ENCODE results near the gene ZSWIM5. TPM values are rescaled to one million over a fixed set of nuclear protein-coding genes. Genes with fewer than 3 reads are reported as not detected.
"Not testable (repeated sequence)": the region's sequence is repeated elsewhere in the genome, so short reads cannot be mapped to it uniquely, and the experiment has no call there.

ZSWIM5 gene
- total and polyA plus RNA-seq, 4 donors, result 0.67 to 2.9 (median 1.3) TPM

DNA sequence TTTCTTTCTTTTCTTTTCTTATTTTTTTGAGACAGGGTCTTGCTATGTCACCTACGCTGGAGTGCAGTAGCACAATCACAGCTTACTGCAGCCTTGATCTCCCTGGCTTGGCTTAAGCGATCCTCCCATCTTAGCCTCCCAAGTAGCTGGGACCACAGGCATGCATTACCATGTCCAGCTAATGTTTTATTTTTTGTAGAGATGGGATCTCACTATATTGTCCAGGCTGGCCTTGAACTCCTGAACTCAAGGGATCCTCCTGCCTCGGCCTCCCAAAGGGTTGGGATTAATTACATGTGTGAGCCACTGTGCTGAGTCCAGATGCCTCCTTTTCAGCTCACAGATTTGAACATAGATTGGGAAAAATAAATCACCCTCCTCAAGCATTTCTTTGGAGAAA lies 98.6 kb downstream of the ZSWIM5 start:
- no peaks in the 10 kb centered on the region for H3K27me3 ChIP-seq (ENCODE audit: control insufficient read depth in 4 of 4, insufficient read depth in 4 of 4, low read length in 3 of 4)
- WGBS, result 93% methylated on average over 3 of the region's 3 CpGs
- no peak overlapping the region for H3K27ac ChIP-seq (ENCODE audit: low read depth in 1 of 2, low read length in 2 of 2)
- no peak overlapping the region for H3K9ac ChIP-seq (ENCODE audit: low read depth in 1 of 2, low read length in 2 of 2)
- no peak for DNase-seq (ENCODE audit: low spot score)
- no peak overlapping the region for H3K4me3 ChIP-seq (ENCODE audit: low read depth in 1 of 3, low read length in 3 of 3)
- peaks cover 0 to 3% (median 0%) of the 10 kb centered on the region in 4 donors for H3K4me1 ChIP-seq (ENCODE audit: control insufficient read depth in 4 of 4, insufficient read depth in 4 of 4, low read length in 3 of 4)
- H3K36me3 ChIP-seq (ENCODE audit: control insufficient read depth in 4 of 4, insufficient read depth in 3 of 4, low read depth in 1 of 4, low read length in 3 of 4), result no peaks in the 10 kb centered on the region
- TF ChIP-seq FOXA2 (IDR thresholded peaks at IDR 0.05) (no peak), HNF4A (conservative IDR thresholded peaks at IDR 0.05) (no peak), ZBTB33 (IDR thresholded peaks at IDR 0.05) (no peak), EGR1 (IDR thresholded peaks at IDR 0.05; ENCODE audit: low read depth in 2 of 2) (no peak), FOXA1 (IDR thresholded peaks at IDR 0.05) (no peak), HNF4G (IDR thresholded peaks at IDR 0.05) (no peak), RAD21 (IDR thresholded peaks at IDR 0.05) (no peak)
- TF ChIP-seq, protein P1, sequence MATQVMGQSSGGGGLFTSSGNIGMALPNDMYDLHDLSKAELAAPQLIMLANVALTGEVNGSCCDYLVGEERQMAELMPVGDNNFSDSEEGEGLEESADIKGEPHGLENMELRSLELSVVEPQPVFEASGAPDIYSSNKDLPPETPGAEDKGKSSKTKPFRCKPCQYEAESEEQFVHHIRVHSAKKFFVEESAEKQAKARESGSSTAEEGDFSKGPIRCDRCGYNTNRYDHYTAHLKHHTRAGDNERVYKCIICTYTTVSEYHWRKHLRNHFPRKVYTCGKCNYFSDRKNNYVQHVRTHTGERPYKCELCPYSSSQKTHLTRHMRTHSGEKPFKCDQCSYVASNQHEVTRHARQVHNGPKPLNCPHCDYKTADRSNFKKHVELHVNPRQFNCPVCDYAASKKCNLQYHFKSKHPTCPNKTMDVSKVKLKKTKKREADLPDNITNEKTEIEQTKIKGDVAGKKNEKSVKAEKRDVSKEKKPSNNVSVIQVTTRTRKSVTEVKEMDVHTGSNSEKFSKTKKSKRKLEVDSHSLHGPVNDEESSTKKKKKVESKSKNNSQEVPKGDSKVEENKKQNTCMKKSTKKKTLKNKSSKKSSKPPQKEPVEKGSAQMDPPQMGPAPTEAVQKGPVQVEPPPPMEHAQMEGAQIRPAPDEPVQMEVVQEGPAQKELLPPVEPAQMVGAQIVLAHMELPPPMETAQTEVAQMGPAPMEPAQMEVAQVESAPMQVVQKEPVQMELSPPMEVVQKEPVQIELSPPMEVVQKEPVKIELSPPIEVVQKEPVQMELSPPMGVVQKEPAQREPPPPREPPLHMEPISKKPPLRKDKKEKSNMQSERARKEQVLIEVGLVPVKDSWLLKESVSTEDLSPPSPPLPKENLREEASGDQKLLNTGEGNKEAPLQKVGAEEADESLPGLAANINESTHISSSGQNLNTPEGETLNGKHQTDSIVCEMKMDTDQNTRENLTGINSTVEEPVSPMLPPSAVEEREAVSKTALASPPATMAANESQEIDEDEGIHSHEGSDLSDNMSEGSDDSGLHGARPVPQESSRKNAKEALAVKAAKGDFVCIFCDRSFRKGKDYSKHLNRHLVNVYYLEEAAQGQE (IDR thresholded peaks at IDR 0.05), result no peak
- H3K9me3 ChIP-seq (ENCODE audit: control insufficient read depth in 4 of 4, low read length in 3 of 4), result no peaks in the 10 kb centered on the region

DNA sequence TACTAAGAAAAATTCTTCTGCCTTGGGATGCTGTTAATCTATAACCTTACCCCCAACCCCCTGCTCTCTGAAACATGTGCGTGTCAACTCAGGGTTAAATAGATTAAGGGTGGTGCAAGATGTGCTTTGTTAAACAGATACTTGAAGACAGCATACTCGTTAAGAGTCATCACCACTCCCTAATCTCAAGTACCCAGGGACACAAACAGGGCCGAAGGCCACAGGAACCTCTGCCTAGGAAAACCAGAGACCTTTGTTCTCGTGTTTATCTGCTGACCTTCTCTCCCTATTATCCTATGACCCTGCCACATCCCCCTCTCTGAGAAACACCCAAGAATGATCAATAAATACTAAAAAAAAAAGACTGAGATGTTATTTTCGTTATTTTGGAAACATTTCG lies 99.5 kb downstream of the ZSWIM5 start:
- not testable (repeated sequence) for H3K9me3 ChIP-seq (ENCODE audit: control insufficient read depth in 4 of 4, low read length in 3 of 4); DNase-seq (ENCODE audit: low spot score); H3K36me3 ChIP-seq (ENCODE audit: control insufficient read depth in 4 of 4, insufficient read depth in 3 of 4, low read depth in 1 of 4, low read length in 3 of 4); H3K4me1 ChIP-seq (ENCODE audit: control insufficient read depth in 4 of 4, insufficient read depth in 4 of 4, low read length in 3 of 4); H3K9ac ChIP-seq (ENCODE audit: low read depth in 1 of 2, low read length in 2 of 2); H3K27ac ChIP-seq (ENCODE audit: low read depth in 1 of 2, low read length in 2 of 2); H3K27me3 ChIP-seq (ENCODE audit: control insufficient read depth in 4 of 4, insufficient read depth in 4 of 4, low read length in 3 of 4); H3K4me3 ChIP-seq (ENCODE audit: low read depth in 1 of 3, low read length in 3 of 3)
- TF ChIP-seq HNF4A (conservative IDR thresholded peaks at IDR 0.05), result peak in 1 of 2 donors; percentile 7
- WGBS, result 57% methylated on average over 6 of the region's 6 CpGs

GRCh38 chr1:45106156-45106545 lies 100.3 kb downstream of the ZSWIM5 start:
- H3K9me3 ChIP-seq (ENCODE audit: control insufficient read depth in 4 of 4, low read length in 3 of 4); H3K4me3 ChIP-seq (ENCODE audit: low read depth in 1 of 3, low read length in 3 of 3); H3K36me3 ChIP-seq (ENCODE audit: control insufficient read depth in 4 of 4, insufficient read depth in 3 of 4, low read depth in 1 of 4, low read length in 3 of 4); H3K9ac ChIP-seq (ENCODE audit: low read depth in 1 of 2, low read length in 2 of 2); H3K4me1 ChIP-seq (ENCODE audit: control insufficient read depth in 4 of 4, insufficient read depth in 4 of 4, low read length in 3 of 4); H3K27ac ChIP-seq (ENCODE audit: low read depth in 1 of 2, low read length in 2 of 2); DNase-seq (ENCODE audit: low spot score); H3K27me3 ChIP-seq (ENCODE audit: control insufficient read depth in 4 of 4, insufficient read depth in 4 of 4, low read length in 3 of 4): not testable (repeated sequence)
- 97% methylated on average over 31 of the region's 31 CpGs for WGBS

GRCh38 chr1:45105486-45106155 lies 100.8 kb downstream of the ZSWIM5 start:
- WGBS, result 96% methylated on average over 43 of the region's 43 CpGs
- not testable (repeated sequence) for H3K9me3 ChIP-seq (ENCODE audit: control insufficient read depth in 4 of 4, low read length in 3 of 4)

More at GRCh38 chr1:45105486-45106155, 100.8 kb downstream of the ZSWIM5 start:
- not testable (repeated sequence) for H3K36me3 ChIP-seq (ENCODE audit: control insufficient read depth in 4 of 4, insufficient read depth in 3 of 4, low read depth in 1 of 4, low read length in 3 of 4); H3K9ac ChIP-seq (ENCODE audit: low read depth in 1 of 2, low read length in 2 of 2); H3K27ac ChIP-seq (ENCODE audit: low read depth in 1 of 2, low read length in 2 of 2); DNase-seq (ENCODE audit: low spot score); H3K4me1 ChIP-seq (ENCODE audit: control insufficient read depth in 4 of 4, insufficient read depth in 4 of 4, low read length in 3 of 4); H3K4me3 ChIP-seq (ENCODE audit: low read depth in 1 of 3, low read length in 3 of 3); H3K27me3 ChIP-seq (ENCODE audit: control insufficient read depth in 4 of 4, insufficient read depth in 4 of 4, low read length in 3 of 4)

Data from liver (tissue), 9 donors.